ENCODE measurements around the gene EDARADD. TPM values are rescaled to one million over a fixed set of nuclear protein-coding genes. Genes with fewer than 3 reads are reported as not detected.

The EDARADD gene
- total and polyA plus RNA-seq, 2 of the 13 experiments (the other 11 are each of a cell fraction or from before 2014, with no cell fraction given), result 0.03 TPM; not detected in 1

DNA sequence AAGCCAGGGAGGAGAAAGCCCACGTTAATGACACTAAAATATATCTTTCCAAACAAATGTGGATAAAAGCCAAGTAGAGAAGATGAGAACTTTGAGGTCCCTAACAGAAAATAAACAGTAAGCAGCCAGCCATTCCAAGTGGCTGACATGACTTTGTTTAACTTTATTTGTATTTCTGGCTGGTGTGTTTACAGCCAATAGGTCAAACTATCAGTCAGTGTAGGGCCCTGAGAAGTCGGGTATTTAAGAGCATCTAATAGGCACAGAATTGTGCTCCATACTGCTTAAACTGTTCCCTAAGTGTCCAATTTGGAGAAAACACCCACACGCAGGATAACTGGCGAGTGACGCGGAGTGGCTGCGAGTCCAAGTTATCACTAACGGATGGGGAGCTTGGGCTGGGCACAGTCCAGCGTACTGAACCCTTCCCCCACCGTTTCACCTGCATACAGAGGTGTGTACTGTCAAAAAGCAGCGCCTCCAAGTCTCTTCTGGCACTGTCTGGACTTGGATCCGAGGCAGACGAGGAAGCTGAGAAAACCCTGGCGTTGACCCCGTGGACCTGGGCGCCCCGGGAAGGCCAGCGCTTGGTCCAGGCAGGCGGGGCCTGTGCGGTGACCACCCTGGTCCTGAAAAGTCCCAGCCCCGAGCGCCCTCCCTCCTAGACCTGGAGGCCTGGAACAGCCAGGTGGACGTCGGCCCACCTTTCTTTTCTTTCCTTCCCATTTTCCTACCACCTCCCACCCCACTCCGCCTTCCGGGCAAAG is 129.0 kb downstream of the EDARADD start (continued):
- no peak for TF ChIP-seq ZNF407 (CRISPR knock-in tag; IDR thresholded peaks at IDR 0.05; ENCODE audit: not compliant biosample characterization)
- no peak for TF ChIP-seq REL (CRISPR knock-in tag; conservative IDR thresholded peaks at IDR 0.05)
- TF ChIP-seq CBX1 (IDR thresholded peaks at IDR 0.05; ENCODE audit: low read depth), result no peak
- TF ChIP-seq ARID2 (CRISPR knock-in tag; IDR thresholded peaks at IDR 0.05; ENCODE audit: borderline replicate concordance), result 0 out of 2 replicates have a peak, but pooled peaks have one; percentile 30
- no peak for TF ChIP-seq TRIM24 (CRISPR knock-in tag; IDR thresholded peaks at IDR 0.05)
- no peak for TF ChIP-seq TCF7L2 (IDR thresholded peaks at IDR 0.05; ENCODE audit: low read depth, low read length)
- TF ChIP-seq, protein P1, sequence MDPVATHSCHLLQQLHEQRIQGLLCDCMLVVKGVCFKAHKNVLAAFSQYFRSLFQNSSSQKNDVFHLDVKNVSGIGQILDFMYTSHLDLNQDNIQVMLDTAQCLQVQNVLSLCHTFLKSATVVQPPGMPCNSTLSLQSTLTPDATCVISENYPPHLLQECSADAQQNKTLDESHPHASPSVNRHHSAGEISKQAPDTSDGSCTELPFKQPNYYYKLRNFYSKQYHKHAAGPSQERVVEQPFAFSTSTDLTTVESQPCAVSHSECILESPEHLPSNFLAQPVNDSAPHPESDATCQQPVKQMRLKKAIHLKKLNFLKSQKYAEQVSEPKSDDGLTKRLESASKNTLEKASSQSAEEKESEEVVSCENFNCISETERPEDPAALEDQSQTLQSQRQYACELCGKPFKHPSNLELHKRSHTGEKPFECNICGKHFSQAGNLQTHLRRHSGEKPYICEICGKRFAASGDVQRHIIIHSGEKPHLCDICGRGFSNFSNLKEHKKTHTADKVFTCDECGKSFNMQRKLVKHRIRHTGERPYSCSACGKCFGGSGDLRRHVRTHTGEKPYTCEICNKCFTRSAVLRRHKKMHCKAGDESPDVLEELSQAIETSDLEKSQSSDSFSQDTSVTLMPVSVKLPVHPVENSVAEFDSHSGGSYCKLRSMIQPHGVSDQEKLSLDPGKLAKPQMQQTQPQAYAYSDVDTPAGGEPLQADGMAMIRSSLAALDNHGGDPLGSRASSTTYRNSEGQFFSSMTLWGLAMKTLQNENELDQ (CRISPR knock-in tag; IDR thresholded peaks at IDR 0.05; ENCODE audit: borderline replicate concordance), result no peak; the same call in 1 of the 2 replicates
- TF ChIP-seq, protein P2, sequence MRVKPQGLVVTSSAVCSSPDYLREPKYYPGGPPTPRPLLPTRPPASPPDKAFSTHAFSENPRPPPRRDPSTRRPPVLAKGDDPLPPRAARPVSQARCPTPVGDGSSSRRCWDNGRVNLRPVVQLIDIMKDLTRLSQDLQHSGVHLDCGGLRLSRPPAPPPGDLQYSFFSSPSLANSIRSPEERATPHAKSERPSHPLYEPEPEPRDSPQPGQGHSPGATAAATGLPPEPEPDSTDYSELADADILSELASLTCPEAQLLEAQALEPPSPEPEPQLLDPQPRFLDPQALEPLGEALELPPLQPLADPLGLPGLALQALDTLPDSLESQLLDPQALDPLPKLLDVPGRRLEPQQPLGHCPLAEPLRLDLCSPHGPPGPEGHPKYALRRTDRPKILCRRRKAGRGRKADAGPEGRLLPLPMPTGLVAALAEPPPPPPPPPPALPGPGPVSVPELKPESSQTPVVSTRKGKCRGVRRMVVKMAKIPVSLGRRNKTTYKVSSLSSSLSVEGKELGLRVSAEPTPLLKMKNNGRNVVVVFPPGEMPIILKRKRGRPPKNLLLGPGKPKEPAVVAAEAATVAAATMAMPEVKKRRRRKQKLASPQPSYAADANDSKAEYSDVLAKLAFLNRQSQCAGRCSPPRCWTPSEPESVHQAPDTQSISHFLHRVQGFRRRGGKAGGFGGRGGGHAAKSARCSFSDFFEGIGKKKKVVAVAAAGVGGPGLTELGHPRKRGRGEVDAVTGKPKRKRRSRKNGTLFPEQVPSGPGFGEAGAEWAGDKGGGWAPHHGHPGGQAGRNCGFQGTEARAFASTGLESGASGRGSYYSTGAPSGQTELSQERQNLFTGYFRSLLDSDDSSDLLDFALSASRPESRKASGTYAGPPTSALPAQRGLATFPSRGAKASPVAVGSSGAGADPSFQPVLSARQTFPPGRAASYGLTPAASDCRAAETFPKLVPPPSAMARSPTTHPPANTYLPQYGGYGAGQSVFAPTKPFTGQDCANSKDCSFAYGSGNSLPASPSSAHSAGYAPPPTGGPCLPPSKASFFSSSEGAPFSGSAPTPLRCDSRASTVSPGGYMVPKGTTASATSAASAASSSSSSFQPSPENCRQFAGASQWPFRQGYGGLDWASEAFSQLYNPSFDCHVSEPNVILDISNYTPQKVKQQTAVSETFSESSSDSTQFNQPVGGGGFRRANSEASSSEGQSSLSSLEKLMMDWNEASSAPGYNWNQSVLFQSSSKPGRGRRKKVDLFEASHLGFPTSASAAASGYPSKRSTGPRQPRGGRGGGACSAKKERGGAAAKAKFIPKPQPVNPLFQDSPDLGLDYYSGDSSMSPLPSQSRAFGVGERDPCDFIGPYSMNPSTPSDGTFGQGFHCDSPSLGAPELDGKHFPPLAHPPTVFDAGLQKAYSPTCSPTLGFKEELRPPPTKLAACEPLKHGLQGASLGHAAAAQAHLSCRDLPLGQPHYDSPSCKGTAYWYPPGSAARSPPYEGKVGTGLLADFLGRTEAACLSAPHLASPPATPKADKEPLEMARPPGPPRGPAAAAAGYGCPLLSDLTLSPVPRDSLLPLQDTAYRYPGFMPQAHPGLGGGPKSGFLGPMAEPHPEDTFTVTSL (CRISPR knock-in tag; IDR thresholded peaks at IDR 0.05; ENCODE audit: borderline replicate concordance), result peak; percentile 24; the same call in 1 of the 2 replicates
- TF ChIP-seq ZSCAN20 (CRISPR knock-in tag; IDR thresholded peaks at IDR 0.05; ENCODE audit: borderline replicate concordance), result no peak
- no peak for TF ChIP-seq SOX13 (IDR thresholded peaks at IDR 0.05)
- TF ChIP-seq SOX13 (CRISPR knock-in tag; conservative IDR thresholded peaks at IDR 0.05 in 1 of 2, IDR thresholded peaks at IDR 0.05 in 1 of 2), result peak in 1 of 2 experiments; percentile 67; a peak in 1 of 4 replicates

Measured in HepG2 (cell line).